GM12874 (cell line): Measurements from ENCODE around the gene PTGDS.

Experiments used
- CTCF ChIP-seq: IDR thresholded peaks from 2 replicates; pipeline ENCODE4 v1.5.1; 2011; ENCODE audit warnings: low read depth, mild to moderate bottlenecking, control low read depth, low read length, moderate library complexity; ENCODE audit not compliant: insufficient read depth

PTGDS gene

GRCh38 chr9:136942881-136943230 lies 34.4 kb upstream of the PTGDS start:
- TF ChIP-seq CTCF = no peak

DNA sequence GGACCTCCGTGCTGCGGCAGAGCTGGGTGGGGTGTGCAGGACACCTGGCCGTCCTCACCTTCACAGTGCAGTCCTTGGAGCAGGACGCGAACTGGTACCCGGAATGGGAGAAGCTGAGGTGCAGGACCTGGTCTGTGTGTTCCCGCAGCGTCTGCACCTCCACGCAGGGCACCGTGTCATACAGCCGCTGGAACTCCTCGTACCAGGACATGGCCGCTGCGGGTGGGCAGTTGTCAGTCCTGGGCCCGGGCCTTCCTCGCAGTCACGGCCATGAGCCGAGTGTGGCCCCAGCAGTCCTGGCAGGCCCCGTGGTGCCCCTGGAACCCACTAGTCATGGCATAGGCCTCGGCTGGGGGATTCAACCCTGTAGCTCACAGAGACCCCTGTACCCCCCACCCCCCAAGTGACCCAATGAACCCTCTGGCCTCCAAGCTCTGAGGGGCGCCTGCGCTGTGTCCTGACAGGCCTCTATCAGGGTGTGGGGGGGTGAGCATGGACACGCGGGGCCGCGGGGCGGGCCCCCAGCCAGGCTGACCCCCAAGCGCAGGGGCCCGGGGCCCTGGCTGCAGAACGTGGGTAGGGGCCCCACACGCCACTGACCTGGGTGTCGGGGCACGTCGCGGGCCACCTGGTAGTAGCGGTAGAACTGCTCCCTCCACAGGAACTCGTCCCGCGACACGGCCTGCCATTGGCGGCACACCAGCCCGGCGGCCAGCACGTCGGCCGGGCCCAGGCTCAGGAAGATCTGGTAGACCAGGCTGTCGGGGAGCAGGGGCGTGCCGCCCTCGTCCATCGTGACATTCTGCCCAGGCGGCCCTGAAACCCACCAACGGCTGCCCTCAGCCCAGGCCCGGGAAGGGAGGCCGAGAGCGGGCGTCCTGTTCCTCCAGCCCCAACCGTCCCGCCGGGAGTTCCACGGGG lies 33.8 kb upstream of the PTGDS start:
- no peak for TF ChIP-seq CTCF

DNA sequence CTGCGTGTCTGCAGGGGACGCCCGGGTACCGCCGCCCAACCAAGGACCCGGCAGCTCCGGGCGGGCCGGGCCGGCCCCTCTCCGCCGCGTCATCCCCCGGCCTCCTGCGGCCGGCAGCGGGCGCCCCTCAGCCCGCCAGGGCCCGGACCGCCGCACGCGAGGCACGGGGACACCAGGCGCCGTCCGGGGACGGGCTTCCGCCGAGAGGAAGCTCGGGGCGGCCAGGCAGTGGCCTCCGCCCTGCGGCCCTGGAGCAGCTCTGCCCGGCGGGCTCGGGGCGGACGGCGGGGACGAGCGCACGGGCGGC lies 33.1 kb upstream of the PTGDS start:
- no peak; the same call in 1 of the 2 replicates for TF ChIP-seq CTCF

GRCh38 chr9:136944519-136945332 lies 32.6 kb upstream of the PTGDS start, which contains the start of the genes C8G and FBXW5:
C8G (plus strand) TSS chr9:136945243; CDS start chr9:136945321, 78 bp downstream.
FBXW5 (minus strand) TSS chr9:136944738; CDS start chr9:136944083, 655 bp downstream.
- TF ChIP-seq CTCF = peak; percentile 99

GRCh38 chr9:136945333-136946227 lies 31.7 kb upstream of the PTGDS start:
- TF ChIP-seq CTCF = no peak

- no peak for TF ChIP-seq CTCF
Observed at GRCh38 chr9:136946228-136947027, 30.9 kb upstream of the PTGDS start.
